HG03439 (cell line): ENCODE results near the gene MOSMO.
"Not testable (repeated sequence)": the region's sequence is repeated elsewhere in the genome, so short reads cannot be mapped to it uniquely, and the experiment has no call there.

Source experiments
- ATAC-seq: cut with Tn5 transposase; IDR thresholded peaks from one replicate; pipeline ENCODE4 v1.9.1; 2021; ENCODE audit warnings: mild to moderate bottlenecking, moderate library complexity; ENCODE audit not compliant: unreplicated experiment

The MOSMO gene

DNA sequence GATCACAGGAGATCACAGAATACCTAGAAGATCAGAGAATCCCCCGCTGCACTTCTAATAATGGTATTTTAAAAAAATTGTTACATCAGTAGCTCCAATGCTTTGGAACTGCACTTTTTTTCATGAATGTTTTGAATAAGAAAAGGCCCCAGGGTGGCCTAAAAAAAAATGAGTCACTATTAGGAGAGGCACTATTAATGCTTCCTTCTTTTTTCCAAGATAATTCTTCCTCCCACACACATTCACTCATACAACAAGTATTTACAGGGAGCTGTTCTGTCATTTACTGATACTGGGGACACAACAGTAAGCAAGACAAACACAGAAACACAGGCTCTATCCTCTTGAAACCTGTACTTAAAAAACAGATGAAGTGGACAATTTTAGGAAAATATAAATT lies 6.3 kb upstream of the MOSMO start:
- no peak for ATAC-seq

DNA sequence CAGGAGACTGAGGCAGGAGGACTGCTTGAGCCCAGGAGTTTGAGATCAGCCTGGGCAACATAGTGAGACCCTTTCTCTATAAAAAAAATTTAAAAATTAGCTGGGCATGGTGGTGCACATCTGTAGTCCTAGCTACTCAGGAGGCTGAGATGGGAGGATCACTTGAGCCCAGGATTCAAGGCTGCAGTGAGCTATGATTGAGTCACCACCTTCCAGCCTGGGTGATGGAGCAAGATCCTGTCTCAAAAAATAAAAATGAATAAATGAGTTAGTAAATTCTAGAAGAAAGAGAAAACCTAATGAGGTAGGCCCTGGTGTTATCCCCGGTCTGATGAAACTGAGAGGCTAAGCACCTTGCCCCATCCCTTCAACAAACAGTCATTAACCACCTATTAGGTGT lies 5.9 kb upstream of the MOSMO start:
- ATAC-seq = not testable (repeated sequence)

DNA sequence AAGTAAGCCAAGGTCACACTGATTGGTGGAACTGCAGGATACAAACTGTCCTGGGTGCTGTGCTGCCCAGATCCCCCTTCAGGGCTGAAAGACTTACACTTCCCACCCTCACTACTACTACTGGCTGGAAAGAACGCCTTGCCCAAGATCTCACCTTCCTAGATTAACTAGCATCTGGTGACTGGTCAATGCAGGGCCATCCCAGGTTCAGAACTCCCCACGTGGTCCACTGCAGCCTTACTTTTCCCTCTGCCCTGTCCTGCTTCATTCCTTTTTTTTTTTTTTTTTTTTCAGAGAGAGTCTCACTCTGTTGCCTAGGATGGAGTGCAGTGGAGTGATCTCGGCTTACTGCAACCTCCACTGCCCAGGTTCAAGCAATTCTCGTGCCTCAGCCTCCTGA lies 4.7 kb upstream of the MOSMO start:
- ATAC-seq = no peak

GRCh38 chr16:22004341-22004740 lies 3.6 kb upstream of the MOSMO start:
- ATAC-seq = no peak

DNA sequence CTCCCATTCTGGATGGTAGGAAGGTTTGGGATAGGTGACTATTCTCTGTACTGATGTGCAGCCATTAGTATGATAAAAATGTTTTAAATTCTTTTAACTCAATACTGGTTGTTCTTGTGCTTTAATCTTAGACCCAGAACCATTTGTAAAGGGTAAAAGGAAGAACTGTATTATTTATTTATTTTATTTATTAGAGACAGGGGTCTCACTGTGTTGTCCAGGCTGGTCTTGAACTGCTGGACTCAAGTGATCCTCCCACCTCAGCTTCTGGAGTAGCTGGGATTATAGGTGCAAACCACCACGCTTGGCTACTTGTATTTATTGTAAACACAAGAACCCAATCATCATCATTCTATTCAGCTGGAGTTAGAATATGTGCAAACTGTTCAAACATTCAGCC lies 2.2 kb upstream of the MOSMO start:
- ATAC-seq = no peak

GRCh38 chr16:22006636-22007035 lies 1.3 kb upstream of the MOSMO start:
- ATAC-seq = no peak

DNA sequence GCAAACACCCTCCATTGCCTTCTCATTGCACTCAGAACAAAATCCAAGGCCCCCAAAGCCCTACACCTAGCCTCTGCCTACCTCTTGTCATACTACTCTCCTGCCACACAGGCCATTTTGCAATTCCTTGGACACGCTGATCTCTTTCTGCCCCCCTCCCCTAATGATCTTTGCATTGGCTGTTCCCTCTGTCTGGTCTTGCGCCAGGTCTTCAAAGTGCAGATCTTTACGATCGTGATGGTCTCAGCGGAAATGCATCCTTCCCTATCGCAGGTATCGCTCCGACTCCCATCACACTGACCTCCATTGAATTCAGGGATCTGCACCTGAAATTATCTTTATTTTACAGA lies 777 bp upstream of the MOSMO start:
- no peak for ATAC-seq

GRCh38 chr16:22008215-22009059 lies 526 bp downstream of the MOSMO start:
- no peak for ATAC-seq

GRCh38 chr16:22010902-22011301 lies 3.0 kb downstream of the MOSMO start:
- ATAC-seq = no peak

- ATAC-seq = no peak
Observed at GRCh38 chr16:22012241-22012640, 4.3 kb downstream of the MOSMO start.

DNA sequence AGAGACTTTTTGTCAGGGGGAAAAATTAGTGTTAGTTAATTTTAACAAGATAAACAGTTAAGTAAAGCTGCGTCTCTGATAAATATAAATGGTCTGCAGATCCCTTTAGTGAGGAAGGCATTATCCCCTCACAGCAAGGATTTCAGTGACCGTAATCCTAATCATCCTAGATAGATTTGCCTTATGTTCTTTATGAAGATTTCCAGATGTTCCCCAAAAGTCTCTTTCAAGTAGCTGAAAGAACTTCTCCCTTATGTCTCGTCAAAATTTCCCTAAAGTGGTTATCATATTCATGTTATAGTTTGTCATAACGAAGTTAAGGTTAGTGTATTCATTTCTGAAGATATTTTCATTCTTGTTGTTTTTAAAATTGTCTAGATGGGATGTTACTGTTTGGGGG lies 5.6 kb downstream of the MOSMO start:
- ATAC-seq = no peak

GRCh38 chr16:22014271-22014873 lies 6.5 kb downstream of the MOSMO start:
- no peak for ATAC-seq

DNA sequence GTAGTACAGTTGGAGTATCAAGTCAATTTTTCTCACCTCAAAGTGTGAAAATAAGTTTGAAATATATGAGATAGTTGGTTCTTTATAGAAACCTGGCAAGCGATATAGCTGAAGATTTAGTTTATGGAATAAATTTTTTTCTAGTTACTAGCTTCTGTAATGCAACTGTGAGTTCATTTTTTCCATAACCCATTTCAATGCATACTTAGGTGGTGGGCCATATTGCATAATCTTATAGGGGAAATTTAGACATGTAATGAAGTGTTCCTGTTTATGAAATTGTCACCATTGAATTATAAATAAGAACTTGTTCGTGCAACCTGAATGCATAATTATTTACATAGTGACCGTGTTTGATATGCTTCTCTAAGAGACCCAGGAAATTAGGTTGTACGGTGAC lies 9.0 kb downstream of the MOSMO start:
- ATAC-seq = no peak

DNA sequence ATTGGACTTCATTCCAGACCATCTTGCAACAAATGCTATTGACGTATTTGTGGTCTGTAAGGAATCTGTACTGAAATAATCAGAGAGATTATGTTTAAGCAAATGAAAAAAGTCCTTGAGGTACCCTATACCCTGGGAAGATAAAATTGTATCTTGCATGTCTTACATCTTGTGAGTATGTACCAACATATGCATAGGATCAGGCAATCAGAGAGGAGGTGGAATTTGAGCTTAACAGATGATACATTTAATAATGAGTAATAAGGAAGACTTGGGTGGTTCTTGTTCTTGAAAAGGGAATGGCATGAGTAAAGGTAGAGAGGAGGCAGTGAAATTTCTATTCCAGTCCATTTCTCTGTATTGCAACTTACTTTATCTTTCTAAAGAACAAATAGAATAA lies 10.6 kb downstream of the MOSMO start:
- ATAC-seq = no peak

GRCh38 chr16:22022151-22022550 lies 14.2 kb downstream of the MOSMO start:
- ATAC-seq = no peak

GRCh38 chr16:22023505-22023904 lies 15.6 kb downstream of the MOSMO start:
- ATAC-seq = no peak

DNA sequence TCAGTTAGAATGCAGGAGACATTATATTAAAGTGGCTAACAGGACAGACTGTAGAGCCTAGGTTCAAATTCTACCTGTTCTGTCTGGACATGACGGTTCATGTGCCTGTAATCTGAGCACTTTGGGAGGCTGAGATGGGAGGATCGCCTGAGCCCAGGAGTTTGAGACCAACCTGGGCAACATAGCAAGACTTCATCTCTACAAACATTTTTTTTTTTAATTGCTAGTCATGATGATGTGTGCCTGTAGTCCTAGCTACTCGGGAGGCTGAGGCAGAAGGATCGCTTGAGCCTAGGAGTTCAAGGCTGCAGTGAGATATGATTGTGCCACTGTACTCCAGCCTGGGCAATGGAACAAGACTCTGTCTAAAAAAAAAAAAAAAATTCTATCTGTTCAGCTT lies 16.9 kb downstream of the MOSMO start:
- ATAC-seq = not testable (repeated sequence)

GRCh38 chr16:22027633-22028032 lies 19.7 kb downstream of the MOSMO start:
- no peak for ATAC-seq

GRCh38 chr16:22029632-22030031 lies 21.7 kb downstream of the MOSMO start:
- ATAC-seq = no peak

- no peak for ATAC-seq
Observed at GRCh38 chr16:22030087-22030812, 22.3 kb downstream of the MOSMO start.

- no peak for ATAC-seq
Observed at GRCh38 chr16:22031483-22032083, 23.7 kb downstream of the MOSMO start.

GRCh38 chr16:22034503-22034902 lies 26.6 kb downstream of the MOSMO start:
- no peak for ATAC-seq
